Neural progenitor cell (in vitro differentiated cells): ENCODE data around the gene AQP6.

Experiments
- EZH2 ChIP-seq: fragments of 200-600 bp; sonication (generic); IDR thresholded peaks from 2 replicates; pipeline ENCODE4 v1.6.1; 2017; ENCODE audit warnings: antibody characterized with exemption, mild to moderate bottlenecking, moderate library complexity
- EZH2phosphoT487 ChIP-seq: fragments of 200-600 bp; sonication (generic); IDR thresholded peaks from 2 replicates; pipeline ENCODE4 v1.6.1; 2017; ENCODE audit warnings: antibody characterized with exemption
- TF ChIP-seq, protein P1 (sequence below): fragments of 200-600 bp; sonication (generic); IDR thresholded peaks from 2 replicates; pipeline ENCODE4 v1.5.1; 2017; ENCODE audit warnings: antibody characterized with exemption, mild to moderate bottlenecking

DNA sequence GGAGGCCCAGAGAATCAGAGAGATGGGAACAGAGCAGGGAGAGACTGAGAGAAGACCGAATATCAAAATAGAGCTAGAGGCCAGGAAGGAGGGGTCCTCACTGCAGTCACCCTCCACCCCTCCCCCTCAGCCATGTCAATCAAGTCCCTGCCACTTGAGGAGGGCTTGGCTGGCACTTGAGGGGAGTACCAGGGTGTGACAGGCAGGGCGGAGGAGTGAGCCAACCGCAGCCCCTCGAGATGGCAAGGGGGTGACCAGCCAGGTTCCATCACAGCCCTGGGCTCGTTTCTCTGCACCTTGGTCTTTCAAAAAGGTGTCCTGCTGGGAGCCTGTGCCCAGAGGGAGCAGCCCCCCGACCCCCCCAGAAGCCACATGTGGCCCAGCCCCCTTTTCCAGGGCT is 6.9 kb upstream of the AQP6 start:
- TF ChIP-seq, protein P1, sequence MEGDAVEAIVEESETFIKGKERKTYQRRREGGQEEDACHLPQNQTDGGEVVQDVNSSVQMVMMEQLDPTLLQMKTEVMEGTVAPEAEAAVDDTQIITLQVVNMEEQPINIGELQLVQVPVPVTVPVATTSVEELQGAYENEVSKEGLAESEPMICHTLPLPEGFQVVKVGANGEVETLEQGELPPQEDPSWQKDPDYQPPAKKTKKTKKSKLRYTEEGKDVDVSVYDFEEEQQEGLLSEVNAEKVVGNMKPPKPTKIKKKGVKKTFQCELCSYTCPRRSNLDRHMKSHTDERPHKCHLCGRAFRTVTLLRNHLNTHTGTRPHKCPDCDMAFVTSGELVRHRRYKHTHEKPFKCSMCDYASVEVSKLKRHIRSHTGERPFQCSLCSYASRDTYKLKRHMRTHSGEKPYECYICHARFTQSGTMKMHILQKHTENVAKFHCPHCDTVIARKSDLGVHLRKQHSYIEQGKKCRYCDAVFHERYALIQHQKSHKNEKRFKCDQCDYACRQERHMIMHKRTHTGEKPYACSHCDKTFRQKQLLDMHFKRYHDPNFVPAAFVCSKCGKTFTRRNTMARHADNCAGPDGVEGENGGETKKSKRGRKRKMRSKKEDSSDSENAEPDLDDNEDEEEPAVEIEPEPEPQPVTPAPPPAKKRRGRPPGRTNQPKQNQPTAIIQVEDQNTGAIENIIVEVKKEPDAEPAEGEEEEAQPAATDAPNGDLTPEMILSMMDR = no peak
- no peak for TF ChIP-seq EZH2
- no peak for TF ChIP-seq EZH2phosphoT487
